Tibial nerve (tissue), 4 donors: ENCODE data around the gene SERINC2. TPM values are rescaled to one million over a fixed set of nuclear protein-coding genes. Genes with fewer than 3 reads are reported as not detected.
"Not testable (repeated sequence)": the region's sequence is repeated elsewhere in the genome, so short reads cannot be mapped to it uniquely, and the experiment has no call there.

ENCODE experiments used
- DNase-seq, 2 donors: peaks; one replicate each; pipeline ENCODE4 v3.0.0-alpha.2; 2019; ENCODE audit warnings: low spot score in 2 of 2
- H3K27ac ChIP-seq, 4 donors: fragments of 200-600 bp; sonication (generic) in 3 of 4; one replicate each; pipeline ENCODE4 v1.5.1; 2017 to 2019; ENCODE audit warnings: mild to moderate bottlenecking in 1 of 4
- H3K27me3 ChIP-seq, 2 donors: fragments of 200-600 bp; sonication (generic) in 1 of 2; one replicate each; pipeline versions ENCODE4 v1.5.1 to v1.6.0; 2017 to 2019
- H3K36me3 ChIP-seq, 3 donors: fragments of 200-600 bp; sonication (generic); one replicate each; pipeline ENCODE4 v1.5.1; 2018 to 2019
- H3K4me1 ChIP-seq, 4 donors: fragments of 200-600 bp; sonication (generic) in 3 of 4; one replicate each; pipeline ENCODE4 v1.5.1; 2017 to 2019
- H3K4me3 ChIP-seq, 4 donors: fragments of 200-600 bp; sonication (generic) in 3 of 4; one replicate each; pipeline ENCODE4 v1.5.1; 2017 to 2019; ENCODE audit warnings: mild to moderate bottlenecking in 1 of 4, moderate library complexity in 1 of 4
- H3K9me3 ChIP-seq, 4 donors: fragments of 200-600 bp; sonication (generic) in 3 of 4; one replicate each; pipeline ENCODE4 v1.5.1; 2017 to 2019
- EP300 ChIP-seq, 2 donors: sonication (generic); formaldehyde crosslinking; IDR thresholded peaks; one replicate each; pipeline ENCODE4 v1.6.1; 2017; ENCODE audit warnings: antibody characterized with exemption in 2 of 2, mild to moderate bottlenecking in 1 of 2
- POLR2A ChIP-seq, 2 donors: fragments of 450-650 bp; IDR thresholded peaks; one replicate each; pipeline ENCODE4 v1.6.1; 2017; ENCODE audit warnings: antibody characterized with exemption in 2 of 2, mild to moderate bottlenecking in 2 of 2, moderate library complexity in 2 of 2
- WGBS, 2 donors: methylation state at CpG; one replicate each; pipeline ENCODE4 v1.1.5; 2018; 5-methylcytosine and 5-hydroxymethylcytosine counted together
- total RNA-seq, 4 donors: library from RNA; depleted of rRNA; stranded (reverse); fragments of >200 nt; gene quantifications; one replicate each; pipeline ENCODE4 v1.1.0, GENCODE V29; 2016
- TF ChIP-seq, protein P1 (sequence below), 5 experiments: fragments of 200-600 bp in 3 of 5; fragments of 450-650 bp in 2 of 5; sonication (generic) in 3 of 5; IDR thresholded peaks; one replicate each; pipeline ENCODE4 v1.5.1; 2016 to 2019; ENCODE audit warnings: antibody characterized with exemption in 5 of 5, mild to moderate bottlenecking in 3 of 5, moderate library complexity in 2 of 5

Gene SERINC2
- total RNA-seq, 4 donors from 2014 or later = 0.42 to 4.3 (median 2.3) TPM

GRCh38 chr1:31426249-31426922, 13.4 kb downstream of the SERINC2 start:
- TF ChIP-seq EP300 (IDR thresholded peaks at IDR 0.05) (no peak), POLR2A (IDR thresholded peaks at IDR 0.05) (no peak)
- TF ChIP-seq, protein P1, sequence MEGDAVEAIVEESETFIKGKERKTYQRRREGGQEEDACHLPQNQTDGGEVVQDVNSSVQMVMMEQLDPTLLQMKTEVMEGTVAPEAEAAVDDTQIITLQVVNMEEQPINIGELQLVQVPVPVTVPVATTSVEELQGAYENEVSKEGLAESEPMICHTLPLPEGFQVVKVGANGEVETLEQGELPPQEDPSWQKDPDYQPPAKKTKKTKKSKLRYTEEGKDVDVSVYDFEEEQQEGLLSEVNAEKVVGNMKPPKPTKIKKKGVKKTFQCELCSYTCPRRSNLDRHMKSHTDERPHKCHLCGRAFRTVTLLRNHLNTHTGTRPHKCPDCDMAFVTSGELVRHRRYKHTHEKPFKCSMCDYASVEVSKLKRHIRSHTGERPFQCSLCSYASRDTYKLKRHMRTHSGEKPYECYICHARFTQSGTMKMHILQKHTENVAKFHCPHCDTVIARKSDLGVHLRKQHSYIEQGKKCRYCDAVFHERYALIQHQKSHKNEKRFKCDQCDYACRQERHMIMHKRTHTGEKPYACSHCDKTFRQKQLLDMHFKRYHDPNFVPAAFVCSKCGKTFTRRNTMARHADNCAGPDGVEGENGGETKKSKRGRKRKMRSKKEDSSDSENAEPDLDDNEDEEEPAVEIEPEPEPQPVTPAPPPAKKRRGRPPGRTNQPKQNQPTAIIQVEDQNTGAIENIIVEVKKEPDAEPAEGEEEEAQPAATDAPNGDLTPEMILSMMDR (IDR thresholded peaks at IDR 0.05) = no peak
- H3K4me3 ChIP-seq = no peak overlapping the region
- no peaks in the 10 kb centered on the region for H3K27me3 ChIP-seq
- H3K4me1 ChIP-seq = peaks cover 0 to 7% (median 0%) of the 10 kb centered on the region in 4 donors
- DNase-seq = no peak
- H3K36me3 ChIP-seq = no peaks in the 10 kb centered on the region
- no peaks in the 10 kb centered on the region for H3K9me3 ChIP-seq
- no peak overlapping the region for H3K27ac ChIP-seq
- WGBS, 2 donors = 78 to 81% methylated on average over 14 of the region's 14 CpGs

- Histone ChIP-seq H3K36me3 (no peaks in the 10 kb centered on the region), H3K4me3 (no peak overlapping the region), H3K27ac (no peak overlapping the region), H3K9me3 (no peaks in the 10 kb centered on the region), H3K27me3 (no peaks in the 10 kb centered on the region), H3K4me1 (peaks cover 0 to 7% (median 0%) of the 10 kb centered on the region in 4 donors)
- 91 to 95% methylated on average over 3 to 4 of the region's 4 CpGs for WGBS, 2 donors
- no peak for DNase-seq
- TF ChIP-seq EP300 (IDR thresholded peaks at IDR 0.05) (no peak), POLR2A (IDR thresholded peaks at IDR 0.05) (no peak)
- TF ChIP-seq, protein P1 (IDR thresholded peaks at IDR 0.05) = no peak
Measured at GRCh38 chr1:31427322-31427721, 14.3 kb downstream of the SERINC2 start.

DNA sequence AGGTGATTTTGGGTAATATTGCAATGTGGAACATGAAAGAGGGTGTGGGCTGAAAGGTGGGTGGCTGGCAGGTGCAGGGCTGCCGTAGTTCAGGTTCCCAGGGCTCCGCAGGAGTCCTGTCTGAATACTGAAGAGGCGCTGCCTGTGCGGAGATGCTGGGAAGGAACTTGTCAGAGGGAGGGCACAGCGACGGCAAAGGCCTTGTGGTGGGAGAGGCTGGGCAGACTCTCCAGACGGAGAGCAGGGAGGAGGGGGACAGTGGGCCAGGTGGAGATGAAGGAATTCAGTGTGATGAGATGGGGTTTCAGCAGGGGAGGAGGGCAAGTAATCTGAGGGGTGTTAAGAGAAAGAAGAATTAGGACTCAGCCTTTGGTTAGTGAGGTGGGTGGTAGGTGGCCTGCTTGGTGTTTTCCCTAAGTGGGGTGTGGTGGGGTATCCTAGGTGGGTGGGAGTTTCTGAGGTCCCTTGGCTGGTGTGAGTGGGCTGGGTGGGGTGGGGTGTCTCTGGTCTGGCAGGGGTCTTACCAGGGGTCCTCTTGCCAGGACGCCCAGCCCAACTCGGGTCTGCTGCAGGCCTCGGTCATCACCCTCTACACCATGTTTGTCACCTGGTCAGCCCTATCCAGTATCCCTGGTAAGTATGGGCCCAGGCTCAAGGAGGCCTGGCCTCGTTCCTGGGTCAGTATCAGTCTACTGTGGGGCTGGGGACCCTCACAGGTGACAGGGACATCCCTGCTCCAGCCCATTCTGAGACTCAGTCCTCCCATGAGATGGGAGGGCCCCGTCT, 15.6 kb downstream of the SERINC2 start:
- Histone ChIP-seq H3K27me3 (no peaks in the 10 kb centered on the region), H3K36me3 (no peaks in the 10 kb centered on the region), H3K4me3 (no peak overlapping the region), H3K9me3 (no peaks in the 10 kb centered on the region), H3K4me1 (no peaks in the 10 kb centered on the region), H3K27ac (no peak overlapping the region)
- 85 to 90% methylated on average over 12 of the region's 12 CpGs for WGBS, 2 donors
- no peak for DNase-seq
- TF ChIP-seq, protein P1 (IDR thresholded peaks at IDR 0.05) = no peak
- TF ChIP-seq EP300 (IDR thresholded peaks at IDR 0.05) (no peak), POLR2A (IDR thresholded peaks at IDR 0.05) (no peak)

GRCh38 chr1:31429583-31429982, 16.6 kb downstream of the SERINC2 start:
- Histone ChIP-seq H3K4me3 (no peak overlapping the region), H3K27ac (no peak overlapping the region), H3K4me1 (no peaks in the 10 kb centered on the region), H3K27me3 (no peaks in the 10 kb centered on the region), H3K9me3 (no peaks in the 10 kb centered on the region), H3K36me3 (no peaks in the 10 kb centered on the region)
- 86% methylated on average over 6 of the region's 6 CpGs for WGBS, 2 donors
- TF ChIP-seq, protein P1 (IDR thresholded peaks at IDR 0.05) = no peak
- no peak for TF ChIP-seq EP300 (IDR thresholded peaks at IDR 0.05)
- no peak for TF ChIP-seq POLR2A (IDR thresholded peaks at IDR 0.05)
- DNase-seq = no peak

DNA sequence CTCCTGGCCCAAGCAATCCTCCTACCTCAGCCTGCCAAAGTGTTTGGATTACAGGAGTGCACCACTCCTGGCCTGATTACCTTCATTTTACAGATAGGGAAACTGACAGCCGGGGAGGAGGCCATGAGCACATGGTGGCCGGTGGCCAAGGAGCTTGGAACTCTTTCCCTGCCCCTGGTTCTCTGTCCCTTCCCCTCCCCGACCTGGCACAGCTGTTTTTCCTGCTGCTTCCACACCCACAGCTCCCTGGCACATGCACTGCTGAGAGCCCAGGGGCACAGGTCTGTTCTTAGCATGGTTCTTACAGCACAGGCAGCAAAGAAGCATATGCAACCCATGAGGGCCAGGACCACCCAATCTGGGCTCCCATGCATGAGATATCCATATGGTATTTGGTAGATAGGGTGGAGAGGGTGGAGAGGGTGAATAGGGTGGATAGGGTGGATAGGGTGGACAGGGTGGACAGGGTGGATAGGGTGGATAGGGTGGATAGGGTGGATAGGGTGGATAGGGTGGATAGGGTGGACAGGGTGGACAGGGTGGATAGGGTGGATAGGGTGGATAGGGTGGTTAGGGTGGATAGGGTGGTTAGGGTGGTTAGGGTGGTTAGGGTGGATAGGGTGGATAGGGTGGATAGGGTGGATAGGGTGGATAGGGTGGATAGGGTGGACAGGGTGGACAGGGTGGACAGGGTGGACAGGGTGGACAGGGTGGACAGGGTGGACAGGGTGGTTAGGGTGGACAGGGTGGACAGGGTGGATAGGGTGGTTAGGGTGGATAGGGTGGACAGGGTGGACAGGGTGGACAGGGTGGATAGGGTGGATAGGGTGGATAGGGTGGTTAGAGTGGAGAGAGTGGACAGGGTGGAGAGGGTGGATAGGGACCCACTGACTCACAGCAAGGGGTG, 18.6 kb downstream of the SERINC2 start:
- not testable (repeated sequence) for H3K27me3 ChIP-seq, H3K4me3 ChIP-seq, DNase-seq, H3K36me3 ChIP-seq, H3K9me3 ChIP-seq, H3K4me1 ChIP-seq, H3K27ac ChIP-seq
- 76 to 81% methylated on average over 3 of the region's 3 CpGs for WGBS, 2 donors
